DMS114 treated with DMSO at 0.1 percent for 48 hours (cell line): ENCODE data around the gene RGMB.
A peak's percentile ranks its signal among the peaks of the same experiment; 100 is the strongest.

Experiments
- DNase-seq: peaks from one replicate; lab custom pipeline; 2025; ENCODE audit not compliant: unreplicated experiment; lab: John Stamatoyannopoulos, UW

RGMB gene

GRCh38 chr5:98783051-98783649, 9.7 kb downstream of the RGMB start:
- DNase-seq, result no peak

- no peak for DNase-seq
These were observed 10.9 kb downstream of the RGMB start for GRCh38 chr5:98784411-98784810.

- no peak for DNase-seq
These were observed 11.8 kb downstream of the RGMB start for GRCh38 chr5:98785244-98785643.

GRCh38 chr5:98786191-98786853, 12.9 kb downstream of the RGMB start:
- no peak for DNase-seq

- DNase-seq, result no peak
These were observed 13.8 kb downstream of the RGMB start for GRCh38 chr5:98787131-98787719.

GRCh38 chr5:98789029-98789428, 15.6 kb downstream of the RGMB start:
- DNase-seq, result no peak

- no peak for DNase-seq
These were observed 17.6 kb downstream of the RGMB start for GRCh38 chr5:98791001-98791519.

- DNase-seq, result no peak
These were observed 18.6 kb downstream of the RGMB start for GRCh38 chr5:98791898-98792580.

GRCh38 chr5:98793223-98793622, 19.8 kb downstream of the RGMB start:
- DNase-seq, result no peak

- no peak for DNase-seq
These were observed 20.5 kb downstream of the RGMB start for GRCh38 chr5:98794001-98794400.

GRCh38 chr5:98794414-98795080, 21.1 kb downstream of the RGMB start:
- DNase-seq, result no peak

GRCh38 chr5:98795243-98795642, 21.8 kb downstream of the RGMB start:
- no peak for DNase-seq

- DNase-seq, result peak; percentile 18
These were observed 22.9 kb downstream of the RGMB start for GRCh38 chr5:98796197-98796972.

- no peak for DNase-seq
These were observed 24.9 kb downstream of the RGMB start for GRCh38 chr5:98798371-98798770.

- DNase-seq, result no peak
These were observed 25.4 kb downstream of the RGMB start for GRCh38 chr5:98798847-98799246.

GRCh38 chr5:98804066-98804465, 30.6 kb downstream of the RGMB start:
- no peak for DNase-seq

- DNase-seq, result no peak
These were observed 31.6 kb downstream of the RGMB start for GRCh38 chr5:98805070-98805469.

- no peak for DNase-seq
These were observed 34.3 kb downstream of the RGMB start for GRCh38 chr5:98807806-98808205.

- DNase-seq, result no peak
These were observed 36.7 kb downstream of the RGMB start for GRCh38 chr5:98810206-98810605.

GRCh38 chr5:98813755-98814154, 40.3 kb downstream of the RGMB start:
- DNase-seq, result no peak
